HepG2 (cell line): Measurements from ENCODE around the gene SDE2. TPM values are rescaled to one million over a fixed set of nuclear protein-coding genes. Genes with fewer than 3 reads are reported as not detected.

ENCODE experiments used
- ATAC-seq: fragments of 200-7000 bp; cut with Tn5 transposase; 3 replicates; pipeline ENCODE4 v1.9.1; 2020; ENCODE audit warnings: mild to moderate bottlenecking, moderate library complexity
- BruUV-seq: library from RNA; stranded (reverse); fragments of 400-500 nt; replicated peaks from 2 replicates; lab custom pipeline; 2021; lab: Mats Ljungman, UMichigan
- CTCF ChIA-PET: fragments of 300-600 bp; formaldehyde crosslinking; extraction: SDS; loops from one replicate; lab custom pipeline; 2021; ENCODE audit warnings: low total read pairs, inconsistent platforms, low intra/inter-chr PET ratio; lab: Yijun Ruan, JAX
- POLR2A ChIA-PET: fragments of 350-600 bp; sonication (Branson Sonifier 250); formaldehyde crosslinking; loops from one replicate; lab custom pipeline; 2020; ENCODE audit warnings: antibody characterized with exemption, inconsistent platforms; lab: Yijun Ruan, JAX
- DNase-seq: peaks from one replicate; pipeline ENCODE4 v3.0.0-alpha.2; 2015; ENCODE audit warnings: low spot score
- FAIRE-seq: peaks from 3 replicates; lab custom pipeline; 2011; peaks lifted over from hg19 to GRCh38; lab: Jason Lieb, UNC
- H2AFZ ChIP-seq: one replicate; pipeline ENCODE4 v1.6.1; 2011; ENCODE audit warnings: low read length, inconsistent platforms
- H3K27ac ChIP-seq: fragments of 300-600 bp; 3 replicates; pipeline ENCODE4 v1.8.0; 2011; ENCODE audit warnings: mixed run types, mild to moderate bottlenecking, mixed read lengths, low read length, inconsistent platforms; ENCODE audit not compliant: insufficient read depth; ENCODE audit errors: extremely low read length
- H3K27me3 ChIP-seq, 2 experiments: fragments of 200-600 bp in 1 of 2; 2 replicates in 1 of 2; 3 replicates in 1 of 2; pipeline versions ENCODE4 v1.6.0 to v1.8.0; 2011; ENCODE audit warnings: low read length in 2 of 2, mild to moderate bottlenecking in 2 of 2, moderate library complexity in 2 of 2, inconsistent platforms in 1 of 2; ENCODE audit not compliant: insufficient read depth in 2 of 2, control insufficient read depth in 1 of 2
- H3K36me3 ChIP-seq, 2 experiments: fragments of 200-600 bp in 1 of 2; replicated peaks in 1 of 2; 2 replicates in 1 of 2; 3 replicates in 1 of 2; pipeline versions ENCODE4 v1.5.1 to v1.8.0; 2011; ENCODE audit warnings: low read length in 2 of 2, inconsistent platforms in 1 of 2; ENCODE audit not compliant: insufficient read depth in 2 of 2, control insufficient read depth in 1 of 2
- H3K4me1 ChIP-seq: 2 replicates; pipeline ENCODE4 v1.5.1; 2012; ENCODE audit warnings: low read length, inconsistent platforms; ENCODE audit not compliant: insufficient read depth
- H3K4me2 ChIP-seq: 2 replicates; pipeline ENCODE4 v1.6.0; 2011; ENCODE audit warnings: low read depth, low read length, inconsistent platforms
- H3K4me3 ChIP-seq, 3 experiments: fragments of 200-600 bp in 1 of 3; sonication (generic), shearing (Covaris generic) in 1 of 3; replicated peaks in 1 of 3; 2 replicates each; pipeline ENCODE4 v1.5.1; 2011 to 2016; ENCODE audit warnings: low read length in 3 of 3, inconsistent platforms in 2 of 3, low read depth in 2 of 3, mild to moderate bottlenecking in 2 of 3, control low read depth in 1 of 3, mixed read lengths in 1 of 3; ENCODE audit not compliant: insufficient read depth in 1 of 3
- H3K79me2 ChIP-seq: one replicate; pipeline ENCODE4 v1.6.1; 2011; ENCODE audit warnings: low read length, inconsistent platforms; ENCODE audit not compliant: insufficient read depth
- H3K9ac ChIP-seq: 2 replicates; pipeline ENCODE4 v1.6.0; 2011; ENCODE audit warnings: mild to moderate bottlenecking, low read depth, low read length, inconsistent platforms; ENCODE audit not compliant: insufficient read depth
- H3K9me3 ChIP-seq: 2 replicates; pipeline ENCODE4 v1.5.1; 2012; ENCODE audit warnings: mild to moderate bottlenecking, low read length
- H4K20me1 ChIP-seq: 2 replicates; pipeline ENCODE4 v1.6.0; 2011; ENCODE audit warnings: inconsistent platforms, mild to moderate bottlenecking, low read length, moderate library complexity; ENCODE audit not compliant: insufficient read depth
- PRDM15 ChIP-seq: sonication (generic); formaldehyde crosslinking; IDR thresholded peaks from 2 replicates; pipeline ENCODE4 v1.4.0; 2020; ENCODE audit warnings: missing genetic modification reagents
- SMARCE1 ChIP-seq: fragments of 450-650 bp; IDR thresholded peaks from 2 replicates; pipeline ENCODE4 v1.6.1; 2017; ENCODE audit warnings: borderline replicate concordance
- WGBS: methylation state at CpG from one replicate; pipeline ENCODE4 v1.1.6; 2017; ENCODE audit warnings: low lambda C conversion rate; 5-methylcytosine and 5-hydroxymethylcytosine counted together
- in situ Hi-C: cut with HindIII; loops from 2 replicates; pipeline ENCODE4 v1.10.0; 2017; ENCODE audit warnings: low pct_unique_long_range_greater_than_20kb; ENCODE audit not compliant: extremely low pct_ligation_motif_present
- intact Hi-C: fragments of 100-400 bp; cut with micrococcal nuclease; formaldehyde crosslinking; loops from one replicate; pipeline ENCODE4 v1.10.0; 2022; ENCODE audit not compliant: unreplicated experiment
- polyA plus RNA-seq, 8 experiments: library from polyadenylated mRNA; depleted of rRNA in 3 of 8; stranded (reverse) in 7 of 8; unstranded in 1 of 8; fragments of >200 nt; fragmentation: Illumina TruSeq in 4 of 8; extraction: Trizol in 4 of 8; gene quantifications; 2 replicates each; pipeline versions ENCODE4 v1.2.1 to v1.2.3, GENCODE V29; 2011 to 2016; ENCODE audit warnings: low read depth in 4 of 8, missing spikeins in 1 of 8, mixed read lengths in 1 of 8; ENCODE audit not compliant: insufficient read depth in 1 of 8
- total RNA-seq, 5 experiments: library from RNA; depleted of rRNA; stranded (reverse); fragments of >200 nt; fragmentation: Illumina TruSeq; extraction: Trizol; gene quantifications; 2 replicates each; pipeline ENCODE4 v1.2.3, GENCODE V29; 2016; ENCODE audit warnings: low read depth in 1 of 5
- TF ChIP-seq, protein P1 (sequence below): IDR thresholded peaks from 2 replicates; pipeline ENCODE4 v1.6.1; 2012; ENCODE audit warnings: low read length, improper control_type of control experiment
- TF ChIP-seq, protein P2 (sequence below): sonication (generic); formaldehyde crosslinking; IDR thresholded peaks from 2 replicates; pipeline ENCODE4 v1.8.0; 2022; ENCODE audit warnings: mild to moderate bottlenecking, missing genetic modification reagents, borderline replicate concordance
- TF ChIP-seq, protein P3 (sequence below), 2 experiments: IDR thresholded peaks; 2 replicates each; pipeline ENCODE4 v1.6.1; 2011 to 2012; ENCODE audit warnings: low read length in 2 of 2, borderline replicate concordance in 1 of 2, low read depth in 1 of 2, mild to moderate bottlenecking in 1 of 2, moderate library complexity in 1 of 2

The SDE2 gene
- total and polyA plus RNA-seq, 2 of the 13 experiments (the other 11 are each of a cell fraction or from before 2014, with no cell fraction given) = 10.8 to 19.6 TPM

DNA sequence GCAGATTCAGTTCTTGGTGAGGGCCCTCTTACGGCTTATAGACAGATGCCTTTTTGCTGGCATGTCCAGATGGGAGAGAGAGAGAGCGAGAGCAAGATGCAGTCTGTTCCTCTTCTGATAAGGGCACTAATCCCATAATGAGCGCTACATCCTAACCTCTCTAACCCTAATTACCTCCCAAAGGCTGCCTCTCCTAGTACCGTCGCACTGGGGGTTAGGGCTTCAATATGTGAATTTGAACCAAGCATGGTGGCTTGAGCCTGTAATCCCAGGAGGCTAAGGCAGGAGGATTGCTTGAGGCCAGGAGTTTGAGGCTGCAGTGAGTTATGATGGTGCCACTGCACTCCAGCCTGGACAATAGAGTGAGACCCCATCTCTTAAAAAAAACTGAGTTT is 10.5 kb upstream of the SDE2 start:
- no peak for DNase-seq
- Histone ChIP-seq H3K4me2 (no peak overlapping the region), H3K36me3 (no peaks in the 10 kb centered on the region), H3K79me2 (no peaks in the 10 kb centered on the region), H3K9ac (no peak overlapping the region), H2AFZ (no peak overlapping the region), H3K4me1 (peaks cover 8% of the 10 kb centered on the region), H3K27ac (no peak overlapping the region), H3K9me3 (no peaks in the 10 kb centered on the region), H3K27me3 (0 out of 5 replicates have a peak, but pooled peaks cover 0 to 4% of the 10 kb centered on the region in 2 experiments), H3K4me3 (no peak overlapping the region), H4K20me1 (no peaks in the 10 kb centered on the region)
- POLR2A ChIA-PET = no interaction called here
- CTCF ChIA-PET = no interaction called here
- no peak for ATAC-seq
- BruUV-seq = no TSS peak
- in situ Hi-C loops (no loop called here), intact Hi-C loops (no loop called here)
- 90% methylated on average over 5 of the region's 5 CpGs for WGBS
- TF ChIP-seq, protein P1, sequence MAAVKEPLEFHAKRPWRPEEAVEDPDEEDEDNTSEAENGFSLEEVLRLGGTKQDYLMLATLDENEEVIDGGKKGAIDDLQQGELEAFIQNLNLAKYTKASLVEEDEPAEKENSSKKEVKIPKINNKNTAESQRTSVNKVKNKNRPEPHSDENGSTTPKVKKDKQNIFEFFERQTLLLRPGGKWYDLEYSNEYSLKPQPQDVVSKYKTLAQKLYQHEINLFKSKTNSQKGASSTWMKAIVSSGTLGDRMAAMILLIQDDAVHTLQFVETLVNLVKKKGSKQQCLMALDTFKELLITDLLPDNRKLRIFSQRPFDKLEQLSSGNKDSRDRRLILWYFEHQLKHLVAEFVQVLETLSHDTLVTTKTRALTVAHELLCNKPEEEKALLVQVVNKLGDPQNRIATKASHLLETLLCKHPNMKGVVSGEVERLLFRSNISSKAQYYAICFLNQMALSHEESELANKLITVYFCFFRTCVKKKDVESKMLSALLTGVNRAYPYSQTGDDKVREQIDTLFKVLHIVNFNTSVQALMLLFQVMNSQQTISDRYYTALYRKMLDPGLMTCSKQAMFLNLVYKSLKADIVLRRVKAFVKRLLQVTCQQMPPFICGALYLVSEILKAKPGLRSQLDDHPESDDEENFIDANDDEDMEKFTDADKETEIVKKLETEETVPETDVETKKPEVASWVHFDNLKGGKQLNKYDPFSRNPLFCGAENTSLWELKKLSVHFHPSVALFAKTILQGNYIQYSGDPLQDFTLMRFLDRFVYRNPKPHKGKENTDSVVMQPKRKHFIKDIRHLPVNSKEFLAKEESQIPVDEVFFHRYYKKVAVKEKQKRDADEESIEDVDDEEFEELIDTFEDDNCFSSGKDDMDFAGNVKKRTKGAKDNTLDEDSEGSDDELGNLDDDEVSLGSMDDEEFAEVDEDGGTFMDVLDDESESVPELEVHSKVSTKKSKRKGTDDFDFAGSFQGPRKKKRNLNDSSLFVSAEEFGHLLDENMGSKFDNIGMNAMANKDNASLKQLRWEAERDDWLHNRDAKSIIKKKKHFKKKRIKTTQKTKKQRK = no peak
- TF ChIP-seq SMARCE1 (no peak), PRDM15 (CRISPR knock-in tag) (no peak)
- TF ChIP-seq, protein P2, sequence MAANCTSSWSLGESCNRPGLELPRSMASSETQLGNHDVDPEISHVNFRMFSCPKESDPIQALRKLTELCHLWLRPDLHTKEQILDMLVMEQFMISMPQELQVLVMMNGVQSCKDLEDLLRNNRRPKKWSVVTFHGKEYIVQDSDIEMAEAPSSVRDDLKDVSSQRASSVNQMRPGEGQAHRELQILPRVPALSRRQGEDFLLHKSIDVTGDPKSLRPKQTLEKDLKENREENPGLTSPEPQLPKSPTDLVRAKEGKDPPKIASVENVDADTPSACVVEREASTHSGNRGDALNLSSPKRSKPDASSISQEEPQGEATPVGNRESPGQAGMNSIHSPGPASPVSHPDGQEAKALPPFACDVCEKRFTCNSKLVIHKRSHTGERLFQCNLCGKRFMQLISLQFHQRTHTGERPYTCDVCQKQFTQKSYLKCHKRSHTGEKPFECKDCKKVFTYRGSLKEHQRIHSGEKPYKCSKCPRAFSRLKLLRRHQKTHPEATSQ (CRISPR knock-in tag) = no peak
- TF ChIP-seq, protein P3, sequence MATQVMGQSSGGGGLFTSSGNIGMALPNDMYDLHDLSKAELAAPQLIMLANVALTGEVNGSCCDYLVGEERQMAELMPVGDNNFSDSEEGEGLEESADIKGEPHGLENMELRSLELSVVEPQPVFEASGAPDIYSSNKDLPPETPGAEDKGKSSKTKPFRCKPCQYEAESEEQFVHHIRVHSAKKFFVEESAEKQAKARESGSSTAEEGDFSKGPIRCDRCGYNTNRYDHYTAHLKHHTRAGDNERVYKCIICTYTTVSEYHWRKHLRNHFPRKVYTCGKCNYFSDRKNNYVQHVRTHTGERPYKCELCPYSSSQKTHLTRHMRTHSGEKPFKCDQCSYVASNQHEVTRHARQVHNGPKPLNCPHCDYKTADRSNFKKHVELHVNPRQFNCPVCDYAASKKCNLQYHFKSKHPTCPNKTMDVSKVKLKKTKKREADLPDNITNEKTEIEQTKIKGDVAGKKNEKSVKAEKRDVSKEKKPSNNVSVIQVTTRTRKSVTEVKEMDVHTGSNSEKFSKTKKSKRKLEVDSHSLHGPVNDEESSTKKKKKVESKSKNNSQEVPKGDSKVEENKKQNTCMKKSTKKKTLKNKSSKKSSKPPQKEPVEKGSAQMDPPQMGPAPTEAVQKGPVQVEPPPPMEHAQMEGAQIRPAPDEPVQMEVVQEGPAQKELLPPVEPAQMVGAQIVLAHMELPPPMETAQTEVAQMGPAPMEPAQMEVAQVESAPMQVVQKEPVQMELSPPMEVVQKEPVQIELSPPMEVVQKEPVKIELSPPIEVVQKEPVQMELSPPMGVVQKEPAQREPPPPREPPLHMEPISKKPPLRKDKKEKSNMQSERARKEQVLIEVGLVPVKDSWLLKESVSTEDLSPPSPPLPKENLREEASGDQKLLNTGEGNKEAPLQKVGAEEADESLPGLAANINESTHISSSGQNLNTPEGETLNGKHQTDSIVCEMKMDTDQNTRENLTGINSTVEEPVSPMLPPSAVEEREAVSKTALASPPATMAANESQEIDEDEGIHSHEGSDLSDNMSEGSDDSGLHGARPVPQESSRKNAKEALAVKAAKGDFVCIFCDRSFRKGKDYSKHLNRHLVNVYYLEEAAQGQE (IDR thresholded peaks at IDR 0.05; ENCODE audit: borderline replicate concordance in 1 of 2, low read depth in 1 of 2, low read length in 2 of 2) = no peak
- TF ChIP-seq, all 625 proteins: peak for 0
- no peak for FAIRE-seq
